Measurements from ENCODE around the gene USP43.

GRCh38 chr17:9668517-9668916 is 23.2 kb downstream of the USP43 start:
- no peak for TF ChIP-seq CTCF (IDR thresholded peaks at IDR 0.05)
- no peak for TF ChIP-seq EP300 (IDR thresholded peaks at IDR 0.05)
